Prostate gland (tissue), 2 donors: ENCODE measurements around the gene BTF3.
A peak's percentile ranks its signal among the peaks of the same experiment; 100 is the strongest.

ENCODE experiments used
- POLR2A ChIP-seq: fragments of 450-650 bp; IDR thresholded peaks from one replicate; pipeline ENCODE4 v1.6.1; 2016; ENCODE audit warnings: antibody characterized with exemption, mild to moderate bottlenecking
- TF ChIP-seq, protein P1 (sequence below), 4 experiments: fragments of 200-600 bp in 2 of 4; fragments of 450-650 bp in 2 of 4; sonication (generic) in 2 of 4; IDR thresholded peaks; 1 replicate in 3 of 4; 2 replicates in 1 of 4; pipeline ENCODE4 v1.5.1; 2016 to 2019; ENCODE audit warnings: antibody characterized with exemption in 4 of 4, mild to moderate bottlenecking in 2 of 4, moderate library complexity in 2 of 4

GRCh38 chr5:73498057-73498992, at the start of gene BTF3:
- TF ChIP-seq, protein P1, sequence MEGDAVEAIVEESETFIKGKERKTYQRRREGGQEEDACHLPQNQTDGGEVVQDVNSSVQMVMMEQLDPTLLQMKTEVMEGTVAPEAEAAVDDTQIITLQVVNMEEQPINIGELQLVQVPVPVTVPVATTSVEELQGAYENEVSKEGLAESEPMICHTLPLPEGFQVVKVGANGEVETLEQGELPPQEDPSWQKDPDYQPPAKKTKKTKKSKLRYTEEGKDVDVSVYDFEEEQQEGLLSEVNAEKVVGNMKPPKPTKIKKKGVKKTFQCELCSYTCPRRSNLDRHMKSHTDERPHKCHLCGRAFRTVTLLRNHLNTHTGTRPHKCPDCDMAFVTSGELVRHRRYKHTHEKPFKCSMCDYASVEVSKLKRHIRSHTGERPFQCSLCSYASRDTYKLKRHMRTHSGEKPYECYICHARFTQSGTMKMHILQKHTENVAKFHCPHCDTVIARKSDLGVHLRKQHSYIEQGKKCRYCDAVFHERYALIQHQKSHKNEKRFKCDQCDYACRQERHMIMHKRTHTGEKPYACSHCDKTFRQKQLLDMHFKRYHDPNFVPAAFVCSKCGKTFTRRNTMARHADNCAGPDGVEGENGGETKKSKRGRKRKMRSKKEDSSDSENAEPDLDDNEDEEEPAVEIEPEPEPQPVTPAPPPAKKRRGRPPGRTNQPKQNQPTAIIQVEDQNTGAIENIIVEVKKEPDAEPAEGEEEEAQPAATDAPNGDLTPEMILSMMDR (IDR thresholded peaks at IDR 0.05), result no peak
- peak; percentile 65 for TF ChIP-seq POLR2A
